HG02981 (cell line): ENCODE results near the gene DEAF1.
"Not testable (repeated sequence)": the region's sequence is repeated elsewhere in the genome, so short reads cannot be mapped to it uniquely, and the experiment has no call there.

ENCODE experiments used
- ATAC-seq: cut with Tn5 transposase; IDR thresholded peaks from one replicate; pipeline ENCODE4 v1.9.1; 2021; ENCODE audit warnings: mild to moderate bottlenecking, moderate library complexity; ENCODE audit not compliant: unreplicated experiment

Gene DEAF1, protein sequence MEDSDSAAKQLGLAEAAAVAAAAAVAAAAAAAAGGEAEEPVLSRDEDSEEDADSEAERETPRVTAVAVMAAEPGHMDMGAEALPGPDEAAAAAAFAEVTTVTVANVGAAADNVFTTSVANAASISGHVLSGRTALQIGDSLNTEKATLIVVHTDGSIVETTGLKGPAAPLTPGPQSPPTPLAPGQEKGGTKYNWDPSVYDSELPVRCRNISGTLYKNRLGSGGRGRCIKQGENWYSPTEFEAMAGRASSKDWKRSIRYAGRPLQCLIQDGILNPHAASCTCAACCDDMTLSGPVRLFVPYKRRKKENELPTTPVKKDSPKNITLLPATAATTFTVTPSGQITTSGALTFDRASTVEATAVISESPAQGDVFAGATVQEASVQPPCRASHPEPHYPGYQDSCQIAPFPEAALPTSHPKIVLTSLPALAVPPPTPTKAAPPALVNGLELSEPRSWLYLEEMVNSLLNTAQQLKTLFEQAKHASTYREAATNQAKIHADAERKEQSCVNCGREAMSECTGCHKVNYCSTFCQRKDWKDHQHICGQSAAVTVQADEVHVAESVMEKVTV

DNA sequence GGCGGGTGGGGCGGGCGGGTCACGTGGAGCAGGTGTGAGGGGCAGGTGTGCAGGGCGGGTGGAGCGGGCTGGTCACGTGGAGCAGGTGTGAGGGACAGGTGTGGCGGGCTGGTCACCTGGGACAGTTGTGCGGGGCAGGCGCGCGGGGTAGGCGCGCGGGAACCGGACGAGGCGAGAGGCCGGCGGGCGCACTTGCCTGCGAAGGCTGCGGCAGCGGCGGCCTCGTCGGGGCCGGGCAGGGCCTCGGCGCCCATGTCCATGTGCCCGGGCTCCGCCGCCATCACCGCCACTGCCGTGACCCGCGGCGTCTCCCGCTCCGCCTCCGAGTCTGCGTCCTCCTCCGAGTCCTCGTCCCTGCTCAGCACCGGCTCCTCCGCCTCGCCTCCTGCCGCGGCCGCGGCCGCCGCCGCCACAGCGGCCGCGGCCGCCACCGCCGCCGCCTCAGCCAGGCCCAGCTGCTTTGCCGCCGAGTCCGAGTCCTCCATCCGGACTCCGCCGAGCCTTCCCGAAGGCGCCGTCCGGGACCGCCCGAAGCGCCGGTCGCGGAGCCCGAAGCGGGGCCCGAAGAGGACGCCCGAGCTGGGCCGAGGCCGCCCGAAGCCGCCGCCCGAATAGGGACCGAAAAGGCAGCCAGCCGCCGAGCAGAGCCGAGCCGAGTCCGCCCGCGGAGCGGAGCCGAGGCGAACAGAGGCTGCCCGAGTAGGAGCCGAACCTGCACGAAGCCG lies at the start of gene DEAF1:
TSS of gene DEAF1 (minus strand) at position 660 of the 725 bp plus-strand sequence. CDS start at position 485, 175 bp downstream.
- peak; percentile 71 for ATAC-seq

DNA sequence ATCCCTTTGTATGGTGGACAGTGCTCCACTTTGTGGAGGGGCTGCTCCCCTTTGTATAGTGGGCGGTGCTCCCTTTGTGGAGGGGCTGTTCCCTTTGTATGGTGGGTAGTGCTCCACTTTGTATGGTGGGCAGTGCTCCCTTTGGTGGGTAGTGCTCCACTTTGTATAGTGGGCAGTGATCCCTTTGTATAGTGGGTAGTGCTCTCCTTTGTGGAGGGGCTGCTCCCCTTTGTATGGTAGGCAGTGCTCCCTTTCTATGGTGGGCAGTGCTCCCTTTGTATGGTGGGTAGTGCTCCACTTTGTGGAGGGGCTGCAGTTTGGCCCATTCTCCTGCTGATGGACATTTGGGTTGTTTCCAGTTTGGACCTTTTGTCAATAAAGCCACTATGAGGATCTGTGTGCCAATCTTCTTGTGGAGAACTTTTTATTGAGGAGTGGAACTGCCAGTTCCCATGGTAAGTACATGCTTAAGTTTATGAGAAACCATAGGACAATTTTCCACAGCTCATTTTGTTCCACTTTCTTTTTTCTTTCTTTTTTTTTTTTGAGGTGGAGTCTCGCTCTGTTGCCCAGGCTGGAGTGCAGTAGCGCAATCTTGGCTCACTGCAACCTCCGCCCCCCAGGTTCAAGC lies 47.7 kb upstream of the DEAF1 start:
- no peak for ATAC-seq

DNA sequence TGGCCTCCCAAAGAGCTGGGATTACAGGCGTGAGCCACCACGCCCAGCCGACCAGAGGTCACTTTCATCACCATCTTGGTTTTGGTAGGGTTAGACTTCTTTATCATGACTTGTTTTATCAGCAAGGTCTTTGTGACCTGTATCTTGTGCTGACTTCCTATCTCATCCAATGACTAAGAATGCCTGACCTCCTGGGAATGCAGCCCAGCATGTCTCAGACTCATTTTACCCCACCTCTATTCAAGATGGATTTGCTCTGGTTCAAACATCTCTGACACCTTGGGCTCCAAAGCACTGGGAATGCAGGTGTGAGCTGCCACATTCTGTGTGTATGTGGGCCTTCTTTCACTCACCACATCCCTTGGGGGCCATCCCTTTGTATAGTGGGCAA lies 47.1 kb upstream of the DEAF1 start:
- ATAC-seq: no peak

DNA sequence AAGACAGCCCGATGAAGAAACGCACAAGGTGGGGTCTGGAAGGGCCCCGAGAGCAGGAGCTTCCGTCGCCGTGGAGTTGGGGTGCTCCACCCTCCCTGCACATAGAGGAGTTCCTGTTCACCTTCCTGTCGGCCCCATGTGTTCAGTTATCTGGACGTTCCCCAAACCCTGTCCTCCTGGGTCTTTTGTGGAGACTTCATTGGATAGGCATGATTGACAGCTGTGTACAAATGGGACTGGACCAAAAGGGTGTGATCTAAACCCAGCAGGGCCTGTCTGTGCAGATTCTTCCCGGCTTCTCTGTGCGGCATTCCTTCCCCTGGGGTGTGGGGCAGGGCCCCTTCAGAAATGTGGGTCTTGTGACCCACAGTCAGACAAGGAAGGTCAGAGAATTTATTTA lies 42.9 kb upstream of the DEAF1 start:
- not testable (repeated sequence) for ATAC-seq

DNA sequence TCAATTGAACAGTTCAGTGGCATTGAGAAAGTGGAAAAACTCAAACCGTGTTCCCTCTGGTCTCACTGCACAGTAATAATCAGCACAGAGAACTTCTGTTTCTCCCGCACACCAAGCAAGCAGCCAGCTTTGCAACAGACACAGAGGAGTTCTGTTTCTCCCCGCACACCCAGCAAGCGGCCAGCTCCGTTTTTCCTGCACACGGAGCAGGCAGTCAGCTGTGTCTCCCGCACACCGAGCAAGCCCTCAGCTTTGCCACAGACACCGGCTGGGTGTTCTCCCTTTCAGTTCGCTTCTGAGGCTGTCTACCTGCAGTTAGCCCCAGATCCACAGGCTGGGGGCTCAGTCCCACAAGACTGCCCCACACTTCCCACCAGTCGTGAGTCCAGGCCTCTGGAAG lies 42.3 kb upstream of the DEAF1 start:
- no peak for ATAC-seq

DNA sequence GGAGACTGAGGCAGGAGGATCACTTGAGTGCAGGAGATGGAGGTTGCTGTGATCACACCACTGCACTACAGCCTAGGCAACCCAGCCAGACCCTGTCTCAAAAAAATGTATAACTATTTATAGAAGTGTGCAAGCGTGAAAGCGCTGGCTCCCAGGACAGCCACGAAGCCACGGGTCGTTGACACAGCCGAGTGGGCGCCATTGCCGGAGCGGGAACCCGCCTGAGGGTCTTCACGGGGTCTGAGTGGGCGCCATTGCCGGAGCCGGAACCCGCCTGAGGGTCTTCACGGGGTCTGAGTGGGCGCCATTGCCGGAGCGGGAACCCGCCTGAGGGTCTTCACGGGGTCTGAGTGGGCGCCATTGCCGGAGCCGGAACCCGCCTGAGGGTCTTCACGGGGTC lies 39.5 kb upstream of the DEAF1 start:
- ATAC-seq: not testable (repeated sequence)

DNA sequence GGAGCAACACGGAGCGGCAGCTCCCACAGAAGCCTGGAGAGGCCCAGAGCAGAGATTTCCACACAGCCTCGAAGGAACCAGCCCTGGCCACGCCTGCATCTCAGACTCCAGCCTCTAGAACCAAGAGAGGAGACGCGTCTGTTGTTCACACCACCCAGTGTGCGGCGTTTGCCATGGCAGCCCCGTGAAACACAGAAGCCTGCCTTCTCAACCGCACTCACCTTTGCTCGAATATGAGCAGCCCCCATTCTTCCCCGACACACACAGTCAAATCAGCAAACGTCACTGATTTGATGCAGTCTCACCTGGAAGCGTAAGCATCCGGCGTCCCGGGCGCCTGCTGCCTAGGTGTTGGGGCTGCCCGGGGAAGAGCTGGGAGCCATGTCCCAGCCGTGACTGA lies 38.0 kb upstream of the DEAF1 start:
- no peak for ATAC-seq

DNA sequence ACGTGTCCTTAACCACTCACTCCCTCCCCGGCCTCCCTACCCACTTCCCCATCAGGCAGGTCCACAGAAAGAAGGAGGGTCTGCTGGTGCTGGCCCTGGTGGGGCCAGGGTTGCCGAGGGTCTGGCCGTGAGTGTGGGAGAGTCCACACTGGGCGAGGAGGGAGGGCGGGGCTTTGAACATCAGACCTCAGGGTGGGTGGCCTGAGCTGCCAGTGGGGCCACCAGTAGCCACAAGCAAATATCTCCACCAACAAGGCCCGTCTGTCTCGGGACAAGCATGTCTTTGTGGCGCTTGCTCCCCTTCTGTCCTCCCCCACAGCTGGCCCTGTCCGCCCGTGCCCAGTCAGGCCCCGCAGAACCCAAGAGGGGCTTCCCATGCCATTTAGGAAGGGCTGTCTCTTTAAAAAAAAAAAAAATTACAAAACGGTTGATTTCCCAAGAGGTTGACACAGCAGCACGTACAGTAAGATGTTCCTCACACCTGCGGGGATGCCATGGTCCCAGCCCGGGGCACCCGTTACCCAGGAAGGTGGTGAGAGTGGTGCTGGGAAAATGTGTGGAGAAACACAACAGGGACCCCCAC lies 34.6 kb upstream of the DEAF1 start:
- ATAC-seq: no peak

DNA sequence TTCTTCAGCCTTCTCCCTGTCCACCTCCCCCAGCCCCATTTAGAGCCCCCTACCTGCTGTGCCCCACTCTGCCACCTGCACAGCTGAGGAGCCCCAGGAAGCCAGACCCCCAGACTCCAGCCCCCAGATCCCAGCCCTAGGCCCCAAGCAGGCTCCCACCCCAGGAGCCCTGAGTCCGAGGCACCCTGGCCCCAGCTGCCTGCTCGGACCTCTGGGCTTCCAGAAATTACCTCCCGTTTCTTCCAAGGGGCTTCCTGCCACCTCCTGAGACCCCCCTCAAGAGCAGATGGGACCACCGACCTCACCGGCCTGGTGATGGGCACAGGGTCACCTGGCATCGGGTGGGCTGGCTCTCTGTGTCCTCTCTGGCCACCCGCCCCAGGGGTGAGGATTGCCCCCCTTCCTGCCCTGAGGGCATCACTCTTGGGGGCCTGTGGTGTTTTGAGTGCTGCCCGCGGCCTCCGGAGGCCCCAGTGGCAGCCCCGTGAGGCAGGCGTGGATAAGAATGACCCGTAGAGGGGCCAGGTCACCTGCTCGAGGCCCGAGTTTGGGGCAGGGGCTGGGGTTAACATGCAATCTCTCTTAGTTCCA lies 34.0 kb upstream of the DEAF1 start:
- ATAC-seq: no peak

DNA sequence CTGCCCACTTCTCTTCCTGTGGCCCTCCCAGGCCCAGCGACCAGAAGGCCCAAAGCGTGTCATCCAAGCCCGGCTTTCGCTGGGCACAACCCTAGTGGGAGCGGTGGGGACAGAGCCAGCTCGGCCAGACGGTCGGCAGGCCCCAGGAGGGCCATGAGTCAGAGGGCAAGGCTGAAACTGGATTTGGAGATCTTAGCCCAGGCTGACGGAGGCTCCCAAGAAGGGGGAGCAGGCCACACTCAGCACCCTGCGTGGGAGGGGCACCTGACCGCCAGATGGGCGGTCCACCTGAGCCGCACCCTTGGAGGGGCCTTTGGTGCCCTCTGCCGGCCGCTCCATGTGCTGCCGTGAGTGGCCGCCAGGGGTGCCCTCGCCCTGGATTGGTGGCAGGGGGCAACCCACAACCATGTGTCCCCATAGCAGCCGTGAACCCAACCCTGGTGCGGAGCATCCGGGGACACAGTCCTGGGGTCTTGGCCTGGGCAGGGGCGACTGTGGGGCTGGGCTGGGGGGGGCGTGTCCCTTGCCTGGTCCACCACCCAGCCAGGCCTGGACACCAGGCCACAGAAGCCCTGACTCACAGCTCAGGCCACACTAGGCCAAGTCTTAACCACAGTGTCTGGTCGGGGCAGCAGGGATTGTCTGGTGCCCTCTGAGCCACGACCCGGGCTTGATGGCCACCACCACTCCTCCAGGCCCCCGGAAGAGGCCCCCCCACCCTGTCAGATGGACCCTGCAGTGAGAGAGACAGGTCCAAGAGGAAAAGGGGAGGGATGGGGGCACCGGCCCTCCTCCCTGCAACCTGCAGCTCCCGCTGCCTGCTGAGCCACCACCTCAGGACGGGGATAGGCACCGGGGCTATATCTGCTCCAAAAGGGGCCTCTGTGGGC lies 33.1 kb upstream of the DEAF1 start:
- no peak for ATAC-seq

DNA sequence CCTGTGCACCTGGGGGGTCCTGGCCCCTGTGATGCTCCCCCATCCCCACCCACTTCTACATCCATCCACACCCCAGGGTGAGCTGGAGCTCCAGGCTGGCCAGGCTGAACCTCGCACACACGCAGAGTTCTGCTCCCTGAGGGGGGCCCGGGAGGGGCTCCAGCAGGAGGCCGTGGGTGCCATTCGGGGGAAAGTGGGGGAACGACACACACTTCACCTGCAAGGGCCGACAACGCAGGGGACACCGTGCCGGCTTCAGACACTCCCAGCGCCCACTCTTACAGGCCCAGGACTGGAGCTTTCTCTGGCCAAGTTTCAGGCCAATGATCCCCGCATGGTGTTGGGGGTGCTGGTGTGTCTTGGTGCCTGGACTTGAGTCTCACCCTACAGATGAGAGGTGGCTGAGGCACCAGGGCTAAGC lies 32.3 kb upstream of the DEAF1 start:
- ATAC-seq: no peak

DNA sequence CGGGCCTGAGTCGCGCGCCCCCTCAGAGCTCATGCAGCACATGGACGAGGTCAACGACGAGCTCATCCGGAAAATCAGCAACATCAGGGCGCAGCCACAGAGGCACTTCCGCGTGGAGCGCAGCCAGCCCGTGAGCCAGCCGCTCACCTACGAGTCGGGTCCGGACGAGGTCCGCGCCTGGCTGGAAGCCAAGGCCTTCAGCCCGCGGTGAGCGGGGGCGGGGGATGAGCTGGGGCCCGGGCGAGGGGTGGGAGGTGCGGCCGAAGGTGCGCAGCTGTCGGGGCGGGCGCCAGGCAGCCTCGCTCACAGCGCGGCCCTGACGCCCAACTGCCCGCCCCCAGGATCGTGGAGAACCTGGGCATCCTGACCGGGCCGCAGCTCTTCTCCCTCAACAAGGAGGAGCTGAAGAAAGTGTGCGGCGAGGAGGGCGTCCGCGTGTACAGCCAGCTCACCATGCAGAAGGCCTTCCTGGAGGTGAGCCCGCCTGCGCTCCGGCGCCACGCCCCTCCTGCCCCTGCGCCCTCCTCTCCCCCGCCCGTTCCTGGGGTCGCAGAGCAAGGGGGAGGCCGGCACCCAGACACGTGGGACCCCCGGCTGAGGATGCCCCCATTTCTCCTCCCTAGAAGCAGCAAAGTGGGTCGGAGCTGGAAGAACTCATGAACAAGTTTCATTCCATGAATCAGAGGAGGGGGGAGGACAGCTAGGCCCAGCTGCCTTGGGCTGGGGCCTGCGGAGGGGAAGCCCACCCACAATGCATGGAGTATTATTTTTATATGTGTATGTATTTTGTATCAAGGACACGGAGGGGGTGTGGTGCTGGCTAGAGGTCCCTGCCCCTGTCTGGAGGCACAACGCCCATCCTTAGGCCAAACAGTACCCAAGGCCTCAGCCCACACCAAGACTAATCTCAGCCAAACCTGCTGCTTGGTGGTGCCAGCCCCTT lies 31.5 kb upstream of the DEAF1 start:
- no peak for ATAC-seq

DNA sequence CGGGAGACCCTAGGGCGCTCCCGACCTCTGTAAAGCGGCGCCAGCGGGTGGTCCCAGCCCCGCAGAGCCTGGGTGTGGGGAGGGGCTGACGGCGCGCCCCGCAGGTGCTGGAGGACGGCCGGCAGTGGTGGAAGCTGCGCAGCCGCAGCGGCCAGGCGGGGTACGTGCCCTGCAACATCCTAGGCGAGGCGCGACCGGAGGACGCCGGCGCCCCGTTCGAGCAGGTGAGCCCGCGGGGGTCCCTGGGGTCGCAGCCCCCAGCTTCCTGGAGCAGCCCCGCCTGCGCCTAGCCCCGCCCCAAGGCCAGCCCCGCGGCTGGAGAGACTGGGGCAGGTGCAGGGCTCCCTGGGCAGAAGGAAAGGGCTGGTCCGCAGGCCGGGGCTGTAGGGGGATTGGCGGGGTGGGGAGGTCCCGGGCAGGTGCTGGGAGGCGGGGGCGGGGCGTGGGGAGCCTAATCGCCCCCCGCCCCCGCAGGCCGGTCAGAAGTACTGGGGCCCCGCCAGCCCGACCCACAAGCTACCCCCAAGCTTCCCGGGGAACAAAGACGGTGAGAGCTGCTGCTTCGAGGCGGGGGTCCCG lies 30.7 kb upstream of the DEAF1 start:
- no peak for ATAC-seq

DNA sequence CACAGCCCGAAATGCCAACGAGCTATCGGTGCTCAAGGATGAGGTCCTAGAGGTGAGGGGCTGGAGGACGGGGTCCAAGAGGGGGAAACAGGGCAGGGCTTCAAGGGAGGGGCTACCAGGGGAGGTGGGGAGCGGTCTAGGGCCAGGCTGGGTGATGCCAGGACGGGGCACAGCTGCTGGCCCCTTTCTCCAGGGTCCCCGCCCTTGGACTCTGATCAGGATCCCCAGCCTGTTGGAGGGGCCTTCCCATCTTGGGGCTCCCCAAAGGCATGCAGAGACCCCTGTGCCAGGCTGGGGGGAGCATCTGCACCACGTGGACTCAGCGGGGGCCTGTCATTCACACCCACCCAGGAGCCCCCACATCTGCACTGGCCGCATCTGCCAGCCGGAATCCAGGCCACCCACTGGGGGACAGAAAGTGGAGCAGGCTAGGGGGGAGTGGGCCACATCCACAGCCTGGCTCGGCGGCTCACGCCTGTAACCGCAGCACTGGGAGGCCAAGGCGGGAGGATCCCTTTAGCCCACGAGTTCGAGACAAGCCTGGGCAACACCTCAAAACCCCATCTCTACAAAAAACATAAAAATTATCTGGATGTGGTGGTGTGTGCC lies 29.9 kb upstream of the DEAF1 start:
- ATAC-seq: no peak

DNA sequence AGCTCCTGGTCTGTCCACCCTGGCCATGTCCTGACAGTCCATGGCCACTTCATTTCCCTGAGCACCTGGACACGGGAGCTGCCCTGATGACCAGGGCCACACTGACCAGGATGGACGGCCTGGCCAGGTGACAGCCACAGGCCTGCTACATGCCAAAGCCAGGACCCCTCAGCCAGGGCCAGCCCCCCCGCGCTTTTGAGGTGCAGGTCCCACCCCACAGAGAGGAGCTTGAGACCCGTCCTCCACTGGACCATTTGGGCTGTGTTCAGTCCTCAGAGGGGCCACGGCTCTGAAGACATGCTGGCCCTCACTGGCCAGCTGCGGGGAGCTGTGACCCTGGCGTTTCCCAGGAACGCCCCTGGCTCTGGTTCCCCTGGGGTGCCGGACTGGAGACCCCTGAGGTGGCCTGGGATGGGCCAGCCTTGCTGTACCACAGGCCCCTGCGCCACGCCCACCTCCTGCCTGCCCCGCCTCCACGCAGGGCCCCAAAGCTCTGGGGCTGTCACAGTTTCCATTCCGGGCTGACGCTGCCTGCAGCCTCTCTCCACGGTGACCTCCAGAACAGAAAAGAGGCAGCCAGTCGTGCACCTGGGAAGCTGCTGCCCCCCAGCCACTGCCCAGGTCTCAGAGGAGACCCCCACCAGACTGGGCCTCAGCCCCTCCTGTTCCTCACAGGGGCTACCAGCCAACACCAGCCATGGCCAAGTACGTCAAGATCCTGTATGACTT lies 29.2 kb upstream of the DEAF1 start:
- ATAC-seq: no peak

DNA sequence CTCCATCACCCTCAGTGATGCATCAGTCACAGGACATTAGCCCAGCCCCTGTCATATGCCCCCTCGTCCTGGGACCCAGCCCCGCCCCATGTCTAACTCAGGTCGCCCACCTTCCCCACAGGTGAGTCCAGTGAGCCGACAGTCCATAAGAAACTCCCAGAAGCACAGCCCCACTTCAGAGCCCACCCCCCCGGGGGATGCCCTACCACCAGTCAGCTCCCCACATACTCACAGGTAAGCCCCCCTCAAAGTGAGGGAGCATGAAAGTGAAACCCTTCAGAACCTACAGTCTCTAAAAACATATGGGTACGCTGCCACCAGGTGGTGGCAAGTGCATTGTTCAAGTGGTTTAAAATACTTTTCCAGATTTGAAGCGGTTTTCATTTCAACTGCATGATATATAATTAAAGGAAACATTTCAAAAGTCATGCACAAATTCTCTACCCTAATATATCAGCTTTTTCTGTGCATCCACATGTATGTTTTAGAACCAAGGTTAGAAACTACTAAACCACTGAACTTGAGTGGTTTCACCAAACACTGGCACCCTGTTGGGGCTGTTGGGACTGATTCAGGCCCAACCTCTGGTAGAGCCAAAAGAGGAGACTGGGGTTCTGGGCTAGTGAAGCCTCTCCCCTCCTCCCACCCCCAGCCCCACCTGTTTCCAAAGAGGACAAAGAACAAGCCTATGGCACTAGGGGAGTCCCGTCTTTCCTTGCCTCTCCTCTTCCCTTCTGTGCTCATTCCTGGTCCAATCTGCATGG lies 28.3 kb upstream of the DEAF1 start:
- ATAC-seq: no peak
